HFFc6 (cell line): Measurements from ENCODE around the gene CEP20. TPM values are rescaled to one million over a fixed set of nuclear protein-coding genes. Genes with fewer than 3 reads are reported as not detected.
"Not testable (repeated sequence)": the region's sequence is repeated elsewhere in the genome, so short reads cannot be mapped to it uniquely, and the experiment has no call there.

Experiments used
- DNase-seq: peaks from one replicate; pipeline ENCODE4 v3.0.0-alpha.2; 2018
- H3K27ac Mint-ChIP-seq: 2 replicates; pipeline ENCODE4 v1.8.0; 2020; ENCODE audit warnings: mild to moderate bottlenecking, mixed read lengths
- H3K27me3 Mint-ChIP-seq: 2 replicates; pipeline ENCODE4 v1.8.0; 2021; ENCODE audit warnings: mild to moderate bottlenecking, moderate library complexity, mixed read lengths; ENCODE audit not compliant: insufficient read depth
- H3K36me3 Mint-ChIP-seq: 2 replicates; pipeline ENCODE4 v1.8.0; 2021; ENCODE audit warnings: low read depth, mixed read lengths
- H3K4me1 Mint-ChIP-seq: 2 replicates; pipeline ENCODE4 v1.8.0; 2020; ENCODE audit warnings: low read depth, mixed read lengths
- H3K4me3 Mint-ChIP-seq: 2 replicates; pipeline ENCODE4 v1.8.0; 2020; ENCODE audit warnings: mild to moderate bottlenecking, moderate library complexity, mixed read lengths
- H3K9me3 Mint-ChIP-seq: 2 replicates; pipeline ENCODE4 v1.8.0; 2020; ENCODE audit warnings: mild to moderate bottlenecking, mixed read lengths
- CTCF ChIP-seq: fragments of 200-600 bp; sonication (generic); IDR thresholded peaks from 2 replicates; pipeline ENCODE4 v1.5.0; 2021; ENCODE audit warnings: antibody characterized with exemption, mild to moderate bottlenecking
- total RNA-seq, 6 experiments: library from RNA; stranded (reverse); fragmentation: NEBNext Ultra II Directional; extraction: Animal tissue kit (Norgen Biotek cat#: 25700); gene quantifications; 2 replicates in 1 of 6; 3 replicates in 5 of 6; pipeline ENCODE4 v1.2.3, GENCODE V29; 2021

The CEP20 gene
- total RNA-seq, 6 experiments from 2014 or later = 40.1 to 57.5 (median 49.4) TPM

- Mint-ChIP-seq H3K4me3 (no peak overlapping the region), H3K27ac (no peak overlapping the region), H3K27me3 (peaks cover 44% of the 10 kb centered on the region)
Observed at GRCh38 chr16:15854906-15855703, 33.3 kb downstream of the CEP20 start.

GRCh38 chr16:15854061-15854460, 34.3 kb downstream of the CEP20 start:
- no peak for DNase-seq
- peaks cover 3% of the 10 kb centered on the region; the same call in 1 of the 2 replicates for H3K9me3 Mint-ChIP-seq
- no peaks in the 10 kb centered on the region for H3K36me3 Mint-ChIP-seq
- peaks cover 48% of the 10 kb centered on the region for H3K27me3 Mint-ChIP-seq
- H3K4me1 Mint-ChIP-seq = peaks cover 10% of the 10 kb centered on the region
- H3K27ac Mint-ChIP-seq = no peak overlapping the region
- no peak overlapping the region for H3K4me3 Mint-ChIP-seq
- TF ChIP-seq CTCF = no peak

More at GRCh38 chr16:15854906-15855703, 33.3 kb downstream of the CEP20 start:
- DNase-seq = no peak
- Mint-ChIP-seq H3K9me3 (peaks cover 3% of the 10 kb centered on the region; the same call in 1 of the 2 replicates), H3K4me1 (peaks cover 10% of the 10 kb centered on the region), H3K36me3 (no peaks in the 10 kb centered on the region)
- no peak for TF ChIP-seq CTCF

- Mint-ChIP-seq H3K9me3 (peaks cover 3% of the 10 kb centered on the region; the same call in 1 of the 2 replicates), H3K4me3 (no peak overlapping the region), H3K4me1 (peaks cover 8% of the 10 kb centered on the region), H3K27me3 (peaks cover 55% of the 10 kb centered on the region), H3K36me3 (no peaks in the 10 kb centered on the region), H3K27ac (no peak overlapping the region)
- no peak for TF ChIP-seq CTCF
- no peak for DNase-seq
Observed at GRCh38 chr16:15853021-15853420, 35.4 kb downstream of the CEP20 start.

- not testable (repeated sequence) for H3K36me3 Mint-ChIP-seq, H3K9me3 Mint-ChIP-seq, H3K4me1 Mint-ChIP-seq, H3K4me3 Mint-ChIP-seq, DNase-seq, H3K27ac Mint-ChIP-seq
- peaks cover 44% of the 10 kb centered on the region for H3K27me3 Mint-ChIP-seq
Observed at GRCh38 chr16:15850555-15850954, 37.8 kb downstream of the CEP20 start.

- Mint-ChIP-seq H3K4me1 (peaks cover 6% of the 10 kb centered on the region; the same call in 1 of the 2 replicates), H3K4me3 (no peak overlapping the region), H3K9me3 (no peaks in the 10 kb centered on the region), H3K36me3 (no peaks in the 10 kb centered on the region), H3K27ac (no peak overlapping the region), H3K27me3 (peaks cover 39% of the 10 kb centered on the region)
- DNase-seq = no peak
- no peak for TF ChIP-seq CTCF
Observed at GRCh38 chr16:15849209-15849981, 39.0 kb downstream of the CEP20 start.
